ENCODE data around the gene PITPNM2.

- TF ChIP-seq BACH2 (CRISPR knock-in tag; IDR thresholded peaks at IDR 0.05; ENCODE audit: borderline replicate concordance) = no peak
- TF ChIP-seq ZFP3 (CRISPR knock-in tag; IDR thresholded peaks at IDR 0.05) = no peak
- no peak for TF ChIP-seq TCF4 (CRISPR knock-in tag; IDR thresholded peaks at IDR 0.05; ENCODE audit: borderline replicate concordance)
- no peak for TF ChIP-seq PPARA (CRISPR knock-in tag; IDR thresholded peaks at IDR 0.05; ENCODE audit: borderline replicate concordance)
- TF ChIP-seq ZNF565 (CRISPR knock-in tag; conservative IDR thresholded peaks at IDR 0.05; ENCODE audit: low read depth) = no peak
- no peak for TF ChIP-seq ZNF8 (CRISPR knock-in tag; IDR thresholded peaks at IDR 0.05)
- no peak for TF ChIP-seq ISL1 (CRISPR knock-in tag; IDR thresholded peaks at IDR 0.05)
- no peak for TF ChIP-seq PATZ1 (CRISPR knock-in tag; IDR thresholded peaks at IDR 0.05; ENCODE audit: borderline replicate concordance)
- TF ChIP-seq TOX (CRISPR knock-in tag; IDR thresholded peaks at IDR 0.05; ENCODE audit: borderline replicate concordance) = no peak
These were observed 23.8 kb downstream of the PITPNM2 start for GRCh38 chr12:123127182-123127495.
